Hematopoietic multipotent progenitor cell treated with erythropoietin and hydrocortisone succinate and interleukin-3 and kit ligand, for 17 days (in vitro differentiated cells): ENCODE results near the gene ABLIM3.
"Not testable (repeated sequence)": the region's sequence is repeated elsewhere in the genome, so short reads cannot be mapped to it uniquely, and the experiment has no call there.

Experiments
- DNase-seq: peaks from one replicate; pipeline ENCODE4 v3.0.0-alpha.2; 2015; ENCODE audit warnings: low spot score

Gene ABLIM3

DNA sequence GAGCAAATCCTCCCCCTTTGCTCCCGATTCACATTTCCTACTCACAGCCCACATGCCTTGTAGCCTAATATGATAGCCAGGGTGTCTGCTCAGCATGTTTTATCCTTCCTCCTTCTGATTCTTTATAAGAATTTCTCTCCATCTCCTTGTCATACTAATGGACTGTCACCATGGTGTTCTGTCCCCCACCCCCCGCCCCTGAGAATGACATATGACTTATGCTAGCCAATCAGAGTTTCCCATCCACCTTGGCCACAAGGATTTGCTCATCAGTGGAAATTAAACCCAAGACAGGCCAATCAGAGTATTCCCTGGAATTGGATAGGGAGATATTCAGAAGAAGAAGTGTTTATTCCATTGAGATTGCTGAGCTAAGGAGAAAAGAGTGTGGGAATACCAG, 16.0 kb downstream of the ABLIM3 start:
- DNase-seq, result no peak

GRCh38 chr5:149160291-149160787, 19.0 kb downstream of the ABLIM3 start:
- DNase-seq, result no peak

DNA sequence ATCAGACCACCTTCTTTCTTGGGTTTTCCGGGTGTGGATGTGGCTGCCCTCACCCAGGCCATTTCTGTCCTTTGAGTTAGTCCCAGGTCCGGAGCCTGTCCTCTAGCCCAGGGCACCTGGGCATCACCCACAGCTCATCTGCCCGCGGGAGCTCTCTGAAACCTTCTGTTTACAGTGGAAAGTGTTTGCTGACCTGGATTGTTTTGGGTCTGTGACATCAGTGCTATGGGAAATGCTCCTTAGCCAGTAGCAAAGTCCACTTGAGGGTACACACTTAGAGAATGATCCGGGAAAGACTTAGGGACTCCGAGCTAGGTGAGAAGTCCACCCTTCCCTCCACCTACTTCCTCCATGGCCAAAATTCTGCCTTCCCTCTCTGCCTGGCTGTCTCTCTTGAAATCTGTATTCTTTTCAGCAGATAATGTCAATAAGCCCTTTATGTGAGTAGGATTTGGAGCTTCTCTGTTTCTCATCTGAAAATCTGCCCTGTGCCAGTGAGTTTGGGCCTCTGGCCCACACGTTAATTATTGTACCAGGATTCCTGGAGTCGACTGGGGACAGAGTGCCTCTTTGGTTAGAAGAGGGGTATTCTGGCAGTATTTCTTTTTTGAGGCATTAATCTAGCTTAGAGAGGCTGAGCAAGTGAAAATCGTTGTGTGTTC, 19.9 kb downstream of the ABLIM3 start:
- DNase-seq, result no peak

GRCh38 chr5:149161850-149162249, 20.6 kb downstream of the ABLIM3 start:
- DNase-seq, result no peak

DNA sequence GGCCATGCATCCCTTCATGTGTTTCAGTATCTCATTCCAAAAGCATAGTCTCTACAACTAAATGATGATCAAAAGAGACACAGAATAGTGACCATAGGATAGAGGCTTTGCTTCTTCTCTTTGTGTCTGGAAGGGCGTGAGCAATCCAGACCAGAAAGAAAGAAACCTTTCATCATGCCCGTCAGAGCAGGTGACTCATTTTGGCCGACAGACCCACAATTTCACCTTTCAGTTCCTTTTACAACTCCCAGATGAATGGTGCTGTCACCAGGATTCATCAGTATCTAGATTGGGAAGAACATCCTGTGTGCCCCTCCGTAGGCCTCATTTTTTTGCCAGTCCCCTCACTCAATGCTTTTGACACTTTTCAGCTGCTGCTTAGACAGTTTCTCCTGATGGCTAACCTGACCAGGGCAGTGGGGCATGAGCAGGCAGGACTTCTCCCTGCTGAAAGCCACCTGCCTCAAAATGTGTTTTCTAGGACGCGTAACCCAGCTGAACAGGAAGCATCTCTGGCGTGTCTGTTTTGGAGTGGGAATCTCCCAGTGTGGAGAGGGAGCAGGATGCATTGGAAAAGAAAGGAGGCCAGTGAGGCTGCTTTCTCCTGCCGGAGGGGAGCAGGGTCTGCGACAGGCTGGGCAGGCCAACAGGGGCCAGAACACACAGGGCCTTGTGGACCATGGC, 21.2 kb downstream of the ABLIM3 start:
- no peak for DNase-seq

DNA sequence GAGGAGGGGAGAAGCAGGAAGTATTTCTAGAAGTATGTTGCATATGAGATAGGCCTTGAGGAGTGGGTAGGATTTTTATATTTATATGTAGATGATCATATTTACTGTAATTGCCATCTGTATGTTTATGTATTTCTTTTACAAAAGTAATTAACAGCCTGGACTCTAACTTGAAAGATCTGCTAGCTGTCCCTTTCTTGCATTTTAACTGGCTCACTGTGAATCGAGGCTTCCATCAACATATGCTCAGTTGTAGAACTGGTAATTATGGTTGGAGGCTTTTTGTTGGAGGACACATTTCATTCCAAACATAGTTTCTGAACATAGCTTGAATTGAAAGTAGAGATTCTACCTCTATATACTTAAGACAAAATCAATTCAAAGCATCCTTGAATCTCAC, 23.4 kb downstream of the ABLIM3 start:
- no peak for DNase-seq

- DNase-seq, result no peak
These were observed 24.8 kb downstream of the ABLIM3 start for GRCh38 chr5:149166128-149166527.

- no peak for DNase-seq
These were observed 25.4 kb downstream of the ABLIM3 start for GRCh38 chr5:149166591-149167100.

- DNase-seq, result no peak
These were observed 27.1 kb downstream of the ABLIM3 start for GRCh38 chr5:149168276-149168906.

DNA sequence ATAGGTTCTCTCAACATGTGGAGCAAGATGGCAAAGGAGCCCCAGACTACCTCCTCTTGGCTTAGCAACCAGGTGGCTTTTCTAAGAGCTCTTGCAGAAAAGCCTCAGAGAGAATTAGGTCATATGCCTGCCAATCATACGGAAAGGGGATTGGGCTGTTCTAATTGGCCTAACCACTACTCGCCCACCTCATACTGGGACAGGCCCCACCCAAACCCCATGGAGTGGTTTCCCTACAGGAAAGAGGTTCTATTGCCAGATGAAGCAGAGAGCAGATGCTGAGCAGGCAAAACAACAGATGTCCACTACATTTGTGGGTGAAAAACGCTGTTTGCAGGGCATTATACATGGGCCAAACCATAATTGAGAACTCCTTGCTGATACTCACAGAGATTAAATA, 29.0 kb downstream of the ABLIM3 start:
- no peak for DNase-seq

- no peak for DNase-seq
These were observed 31.0 kb downstream of the ABLIM3 start for GRCh38 chr5:149172261-149172660.

DNA sequence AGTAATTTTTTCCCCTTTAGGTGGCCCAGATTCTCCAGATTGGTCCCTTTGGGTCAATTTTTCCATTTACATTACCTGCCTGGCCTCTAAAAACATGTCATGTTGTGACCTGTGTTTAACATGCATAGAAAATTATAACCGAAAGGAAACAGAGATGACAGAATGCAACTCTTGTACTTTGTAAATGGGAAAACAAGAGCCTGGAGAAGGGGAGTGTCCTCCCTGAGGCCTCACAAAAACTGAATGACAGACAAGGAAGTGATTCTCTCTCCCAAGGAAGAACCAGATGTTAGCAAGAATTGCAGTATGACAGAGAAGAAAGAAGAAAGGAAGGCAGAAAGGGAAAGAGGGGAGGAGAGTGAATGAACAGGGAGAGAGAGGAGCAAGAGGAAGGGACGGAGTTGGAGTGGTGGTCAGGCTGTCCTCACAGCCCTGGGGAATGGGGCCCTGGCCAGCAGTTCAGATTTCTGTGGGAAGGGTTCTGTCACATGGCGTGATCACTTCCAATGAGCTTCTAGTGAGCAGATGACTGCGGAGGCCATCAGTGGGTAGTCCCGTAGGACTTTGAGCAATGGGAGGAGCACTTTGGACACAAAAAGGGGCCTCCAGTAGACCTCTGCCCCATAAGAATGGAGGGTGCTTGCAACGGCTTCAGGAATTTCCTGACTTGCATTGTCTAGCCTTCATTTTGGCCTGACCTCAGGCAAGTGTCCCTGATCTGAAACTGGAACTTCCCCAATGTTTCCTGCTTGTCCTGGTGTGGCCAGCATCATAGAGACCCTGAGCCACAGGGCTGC, 31.6 kb downstream of the ABLIM3 start:
- DNase-seq, result no peak

GRCh38 chr5:149174847-149175234, 33.5 kb downstream of the ABLIM3 start:
- DNase-seq, result no peak

DNA sequence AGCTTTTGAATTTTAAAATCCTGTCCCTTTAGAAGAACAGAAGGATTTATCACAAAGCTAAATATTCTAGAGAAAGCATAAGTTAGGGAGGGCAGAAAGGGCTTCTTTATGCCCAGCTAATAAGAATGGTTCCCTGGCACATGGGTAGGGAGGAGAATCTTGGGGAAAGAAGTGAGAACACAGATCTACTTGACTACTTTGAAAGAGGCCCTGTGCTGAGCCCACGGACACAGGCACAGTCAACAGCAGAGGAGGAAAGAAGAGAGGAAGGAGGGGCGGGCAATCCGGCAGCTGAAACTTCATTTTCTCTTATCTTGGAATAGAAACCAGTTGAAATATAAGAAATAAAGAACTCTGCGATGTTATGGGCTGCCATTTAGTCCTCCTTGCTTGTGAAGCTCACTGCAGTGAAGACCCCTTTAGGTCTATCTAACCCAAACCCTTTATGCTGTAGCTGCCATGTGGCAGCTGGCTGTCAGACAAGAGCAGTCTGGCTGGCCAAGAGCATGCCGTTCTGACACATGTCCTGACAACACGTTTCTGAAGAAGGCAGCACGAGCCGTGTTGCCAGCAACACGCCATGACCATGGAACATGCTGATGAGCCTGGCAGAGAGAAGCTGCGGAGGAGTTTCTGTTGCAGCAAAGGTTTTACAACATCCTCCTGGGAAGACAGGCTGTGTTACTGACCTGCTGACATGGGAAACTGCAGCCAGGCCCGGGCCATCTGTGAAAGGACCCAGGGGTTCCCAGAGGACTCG, 34.2 kb downstream of the ABLIM3 start:
- no peak for DNase-seq

DNA sequence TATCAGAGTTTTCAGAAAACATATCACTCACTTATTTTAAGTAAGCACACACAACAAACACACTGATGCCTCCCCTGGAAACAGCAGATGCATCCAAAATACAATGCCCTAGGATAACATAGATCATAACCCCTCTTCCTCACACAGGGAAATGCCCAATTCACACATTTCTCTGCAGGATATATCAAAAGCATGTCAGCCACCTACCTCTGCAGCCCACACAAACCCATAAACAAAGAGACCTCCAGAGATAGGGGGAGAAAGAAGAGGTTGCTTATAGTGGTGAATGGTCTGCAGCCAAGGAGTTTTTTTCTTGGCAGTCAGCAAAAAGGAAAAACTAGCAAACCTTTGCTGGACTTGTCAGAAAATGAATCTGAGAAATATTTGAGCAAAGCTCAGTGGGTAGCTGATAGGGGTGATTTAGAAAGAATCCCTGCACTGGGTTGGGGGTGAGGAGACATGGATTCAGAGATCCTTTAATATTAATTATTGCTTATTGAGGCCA, 36.1 kb downstream of the ABLIM3 start:
- no peak for DNase-seq

DNA sequence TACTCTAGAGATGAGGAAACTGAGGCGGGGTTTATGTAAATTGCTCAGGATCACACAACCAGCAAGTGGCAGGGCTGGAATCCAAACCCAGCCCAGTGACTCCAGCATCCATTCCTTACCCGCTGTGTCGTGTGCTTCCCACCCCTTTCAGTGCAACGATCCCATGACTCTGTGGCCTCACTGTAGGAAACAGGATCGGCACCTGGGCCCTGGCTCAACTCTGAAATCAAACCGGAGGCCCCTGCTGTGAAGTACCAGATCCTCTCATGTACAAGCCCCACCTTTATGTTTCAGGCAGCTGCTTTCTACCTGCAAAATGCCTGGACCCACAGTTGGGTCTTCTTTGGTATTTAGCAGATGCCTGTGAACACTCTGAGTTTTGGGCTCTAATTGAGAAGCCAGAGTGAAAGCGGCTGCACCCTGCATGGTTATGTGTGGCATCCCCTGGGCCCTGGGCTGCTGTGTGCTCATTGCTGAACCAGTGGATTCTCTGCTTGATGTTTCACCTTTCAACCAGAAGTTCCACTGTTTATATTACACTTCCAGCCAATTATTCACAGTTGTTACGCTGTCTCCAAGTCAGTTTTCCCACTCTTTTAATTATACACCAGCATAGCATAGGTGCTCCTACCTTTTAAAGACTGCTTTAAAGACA, 36.7 kb downstream of the ABLIM3 start:
- DNase-seq, result no peak

DNA sequence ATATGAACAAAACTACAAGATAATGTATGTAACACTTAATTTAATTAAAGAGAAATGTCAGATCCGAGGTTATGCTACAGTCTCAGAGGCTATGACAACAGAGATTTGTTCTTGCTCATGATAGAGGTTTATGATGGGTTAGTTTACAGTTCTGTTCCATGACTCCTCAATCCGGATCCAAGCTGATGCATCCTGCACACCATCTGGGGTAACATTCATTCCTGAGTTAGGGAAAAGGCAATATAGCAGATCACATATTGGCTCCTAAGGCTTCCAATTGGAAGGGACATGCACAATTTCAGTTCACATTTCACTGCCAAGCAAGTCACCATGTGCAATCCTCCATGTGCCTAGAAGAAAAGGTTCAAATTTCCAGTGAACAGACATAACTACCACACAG, 40.4 kb downstream of the ABLIM3 start:
- DNase-seq, result no peak

GRCh38 chr5:149182241-149182640, 40.9 kb downstream of the ABLIM3 start:
- DNase-seq, result no peak

GRCh38 chr5:149185067-149185466, 43.8 kb downstream of the ABLIM3 start:
- no peak for DNase-seq

- DNase-seq, result no peak
These were observed 45.2 kb downstream of the ABLIM3 start for GRCh38 chr5:149186506-149186905.

DNA sequence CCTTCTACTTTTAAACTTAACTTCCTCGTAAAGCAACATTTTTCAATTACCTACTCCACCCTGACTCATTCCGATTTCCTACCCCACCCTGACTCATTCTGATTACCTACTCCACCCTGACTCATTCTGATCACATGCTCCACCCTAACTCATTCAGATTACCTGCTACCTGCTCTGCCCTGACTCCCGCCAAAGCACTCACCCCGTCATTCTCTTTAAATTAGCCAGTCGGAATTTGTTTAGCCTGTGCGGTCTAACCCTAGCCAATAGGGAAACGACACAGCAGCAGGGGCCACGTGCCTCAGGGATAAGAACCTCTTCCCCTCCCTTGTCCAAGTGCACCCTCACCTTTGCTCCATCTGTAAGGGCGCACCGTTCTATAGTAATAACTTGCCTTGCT, 46.3 kb downstream of the ABLIM3 start:
- DNase-seq, result not testable (repeated sequence)
